GM21737 (cell line): ENCODE results near the gene CFAP58.

Experiments used
- ATAC-seq: cut with Tn5 transposase; IDR thresholded peaks from one replicate; pipeline ENCODE4 v1.9.1; 2021; ENCODE audit warnings: mild to moderate bottlenecking, moderate library complexity; ENCODE audit not compliant: unreplicated experiment

Gene CFAP58, protein sequence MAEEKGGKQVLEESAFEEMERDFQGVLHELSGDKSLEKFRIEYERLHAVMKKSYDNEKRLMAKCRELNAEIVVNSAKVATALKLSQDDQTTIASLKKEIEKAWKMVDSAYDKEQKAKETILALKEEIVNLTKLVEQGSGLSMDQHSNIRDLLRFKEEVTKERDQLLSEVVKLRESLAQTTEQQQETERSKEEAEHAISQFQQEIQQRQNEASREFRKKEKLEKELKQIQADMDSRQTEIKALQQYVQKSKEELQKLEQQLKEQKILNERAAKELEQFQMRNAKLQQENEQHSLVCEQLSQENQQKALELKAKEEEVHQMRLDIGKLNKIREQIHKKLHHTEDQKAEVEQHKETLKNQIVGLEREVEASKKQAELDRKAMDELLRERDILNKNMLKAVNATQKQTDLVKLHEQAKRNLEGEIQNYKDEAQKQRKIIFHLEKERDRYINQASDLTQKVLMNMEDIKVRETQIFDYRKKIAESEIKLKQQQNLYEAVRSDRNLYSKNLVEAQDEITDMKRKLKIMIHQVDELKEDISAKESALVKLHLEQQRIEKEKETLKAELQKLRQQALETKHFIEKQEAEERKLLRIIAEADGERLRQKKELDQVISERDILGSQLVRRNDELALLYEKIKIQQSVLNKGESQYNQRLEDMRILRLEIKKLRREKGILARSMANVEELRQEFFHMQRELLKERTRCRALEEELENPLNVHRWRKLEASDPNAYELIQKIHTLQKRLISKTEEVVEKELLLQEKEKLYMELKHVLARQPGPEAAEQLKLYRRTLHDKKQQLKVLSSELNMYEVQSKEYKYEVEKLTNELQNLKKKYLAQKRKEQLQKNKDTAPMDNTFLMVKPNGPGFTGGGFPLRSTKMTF

DNA sequence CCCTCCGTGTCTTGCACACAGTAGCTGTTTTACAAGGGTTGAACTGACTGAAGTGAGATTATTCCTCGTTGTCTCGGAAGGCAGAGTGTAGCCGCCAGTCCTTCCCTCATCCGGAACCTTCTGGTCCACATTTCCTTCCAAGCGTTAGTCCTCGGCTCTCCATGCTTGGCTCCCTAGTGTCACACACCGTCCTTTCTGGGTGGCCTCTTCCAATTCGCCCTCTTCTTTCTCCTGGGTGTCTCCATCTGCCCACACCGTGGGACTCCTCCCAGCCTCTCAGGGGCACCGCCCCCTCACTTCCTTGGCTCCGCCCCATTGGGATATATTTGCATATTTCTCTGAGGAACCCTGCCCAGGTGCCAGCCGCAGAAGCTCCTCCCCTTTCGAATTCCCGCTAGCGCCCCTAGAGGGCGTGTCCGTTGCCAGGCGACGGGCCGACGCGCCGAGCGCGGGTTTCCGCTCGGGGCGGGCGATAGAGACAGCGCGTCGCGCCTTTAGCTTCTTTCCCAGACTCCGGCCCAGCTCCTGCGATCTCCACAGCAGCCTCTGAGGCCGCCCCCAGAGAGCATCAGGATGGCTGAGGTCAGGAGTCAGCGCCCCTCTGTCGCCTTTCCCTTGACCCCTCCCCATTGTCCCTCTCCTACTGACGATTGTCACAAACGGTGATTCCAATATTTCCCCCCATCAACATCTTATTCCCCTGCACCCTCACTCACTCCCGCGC lies at the start of gene CFAP58:
Gene CFAP58, plus strand, starts transcription at position 509 of the 724 bp plus-strand sequence. Its CDS starts 65 bp downstream, at position 574.
- peak; percentile 56 for ATAC-seq

DNA sequence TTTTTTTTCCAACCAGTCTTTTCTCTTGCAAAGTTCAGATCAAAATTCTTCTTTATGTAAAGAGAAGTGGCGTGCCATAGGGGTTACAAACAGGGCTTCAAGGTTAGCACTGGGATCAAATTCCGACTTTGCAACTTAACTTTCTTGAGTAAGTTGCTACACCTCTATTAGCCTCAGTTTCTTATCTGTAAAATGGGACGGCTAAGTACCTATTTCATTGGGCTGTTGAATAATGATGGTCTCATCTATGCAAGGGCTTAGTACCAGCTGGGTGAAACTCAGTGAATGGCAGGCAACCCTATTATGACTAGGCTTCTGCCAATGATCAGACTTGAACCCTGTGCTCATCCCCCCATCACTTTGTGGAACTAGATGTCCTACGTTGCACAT lies 49.3 kb upstream of the CFAP58 start:
- ATAC-seq: no peak

DNA sequence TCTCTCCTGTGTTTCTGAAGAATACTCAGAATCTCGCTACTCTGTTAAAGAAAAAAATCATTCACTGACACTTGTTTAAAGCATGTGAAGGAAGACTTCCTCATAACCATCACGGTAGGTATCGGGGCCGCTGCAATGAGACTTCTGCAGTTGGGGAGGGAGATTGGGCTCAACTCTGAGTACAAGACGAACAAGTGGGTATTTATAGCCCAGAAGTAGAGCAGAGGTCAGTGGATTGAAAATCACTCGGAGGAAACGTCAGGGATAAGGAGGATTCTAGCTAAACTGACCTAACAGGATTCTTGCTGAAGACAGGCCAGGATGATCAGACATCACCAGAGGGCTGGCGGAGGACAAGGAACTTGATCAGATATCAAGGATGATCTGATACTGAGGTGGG lies 48.7 kb upstream of the CFAP58 start:
- no peak for ATAC-seq

DNA sequence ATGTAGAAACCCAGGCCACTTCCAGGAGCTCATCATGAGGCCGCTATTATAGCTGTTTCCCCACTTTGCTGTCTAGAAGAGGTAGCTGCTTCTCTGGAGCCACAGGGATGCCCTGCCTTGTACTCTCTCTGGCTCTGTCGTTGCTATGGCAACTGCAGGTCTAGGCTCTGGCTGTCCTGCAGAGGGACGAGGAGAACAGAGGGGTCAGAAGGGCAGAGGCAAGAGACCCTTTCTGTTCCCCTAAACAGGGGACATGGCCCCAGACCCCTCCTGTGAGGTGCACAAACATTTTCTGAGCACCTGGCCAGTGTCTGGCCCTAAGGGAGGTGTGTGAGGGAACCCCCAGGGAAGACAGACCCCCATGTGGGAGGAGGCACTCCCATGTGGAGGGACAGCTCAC lies 46.7 kb upstream of the CFAP58 start:
- no peak for ATAC-seq

DNA sequence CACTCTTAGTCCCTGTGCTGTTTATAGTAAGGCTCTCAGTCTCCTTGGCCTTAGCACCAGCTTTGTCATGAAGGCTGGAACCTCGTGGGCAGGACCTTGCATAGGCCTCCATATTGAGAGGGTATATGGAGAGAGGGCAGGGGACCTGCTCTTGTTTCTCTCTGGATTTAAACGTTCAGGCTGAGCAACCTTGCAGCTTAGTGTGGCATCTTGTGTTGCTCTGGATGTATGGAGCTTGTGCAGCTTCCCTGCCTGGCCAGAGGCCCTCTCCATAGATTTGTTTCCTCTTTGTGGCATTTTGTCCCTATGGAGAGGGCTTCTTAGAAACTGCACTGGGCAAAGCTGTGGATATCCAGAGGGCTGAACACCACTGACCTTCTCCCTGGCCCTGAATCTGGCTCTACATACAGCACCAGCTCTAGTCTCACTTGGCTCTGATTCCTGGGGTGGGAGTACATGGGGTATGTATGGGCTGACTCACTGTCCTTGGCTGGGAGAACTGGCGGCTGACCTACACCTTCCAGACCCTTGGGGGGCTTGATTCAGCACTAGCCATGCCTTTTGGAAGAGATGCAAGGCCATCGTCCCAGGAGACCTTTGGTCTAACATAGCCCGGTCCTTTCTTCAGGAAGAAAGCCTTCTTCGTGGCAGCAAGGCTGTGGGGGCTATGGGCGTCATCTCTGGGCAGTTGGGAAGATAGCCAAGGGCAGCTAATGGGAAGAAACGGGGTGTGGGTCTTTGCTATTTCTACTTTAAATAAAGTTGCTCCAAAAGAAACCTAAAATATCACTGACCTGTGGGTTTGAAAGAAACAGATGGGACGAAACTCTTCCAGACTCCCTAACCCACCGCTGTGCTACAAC lies 45.8 kb upstream of the CFAP58 start:
- ATAC-seq: no peak

DNA sequence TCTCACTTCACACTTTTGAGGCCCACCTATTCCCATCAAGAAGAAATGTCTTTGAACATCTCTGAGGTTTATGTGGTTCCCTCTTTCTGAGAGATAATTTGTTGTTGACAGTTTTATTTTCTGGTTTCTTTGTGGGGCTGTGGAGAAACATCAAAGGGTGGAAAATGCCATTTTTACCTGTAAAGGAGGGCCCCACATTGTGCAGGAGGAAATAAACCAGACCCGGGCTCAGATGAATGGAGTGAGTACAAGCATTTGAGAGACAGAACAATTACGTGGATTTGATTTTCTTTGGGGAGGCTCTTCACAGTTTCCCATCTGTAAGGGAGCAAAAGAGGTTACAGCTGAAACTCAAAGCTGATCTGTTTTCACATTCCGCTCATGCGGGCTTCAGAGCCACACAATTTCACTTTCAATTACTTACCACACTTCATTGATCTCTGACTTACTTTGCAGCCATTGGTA lies 45.2 kb upstream of the CFAP58 start:
- peak; percentile 66 for ATAC-seq

DNA sequence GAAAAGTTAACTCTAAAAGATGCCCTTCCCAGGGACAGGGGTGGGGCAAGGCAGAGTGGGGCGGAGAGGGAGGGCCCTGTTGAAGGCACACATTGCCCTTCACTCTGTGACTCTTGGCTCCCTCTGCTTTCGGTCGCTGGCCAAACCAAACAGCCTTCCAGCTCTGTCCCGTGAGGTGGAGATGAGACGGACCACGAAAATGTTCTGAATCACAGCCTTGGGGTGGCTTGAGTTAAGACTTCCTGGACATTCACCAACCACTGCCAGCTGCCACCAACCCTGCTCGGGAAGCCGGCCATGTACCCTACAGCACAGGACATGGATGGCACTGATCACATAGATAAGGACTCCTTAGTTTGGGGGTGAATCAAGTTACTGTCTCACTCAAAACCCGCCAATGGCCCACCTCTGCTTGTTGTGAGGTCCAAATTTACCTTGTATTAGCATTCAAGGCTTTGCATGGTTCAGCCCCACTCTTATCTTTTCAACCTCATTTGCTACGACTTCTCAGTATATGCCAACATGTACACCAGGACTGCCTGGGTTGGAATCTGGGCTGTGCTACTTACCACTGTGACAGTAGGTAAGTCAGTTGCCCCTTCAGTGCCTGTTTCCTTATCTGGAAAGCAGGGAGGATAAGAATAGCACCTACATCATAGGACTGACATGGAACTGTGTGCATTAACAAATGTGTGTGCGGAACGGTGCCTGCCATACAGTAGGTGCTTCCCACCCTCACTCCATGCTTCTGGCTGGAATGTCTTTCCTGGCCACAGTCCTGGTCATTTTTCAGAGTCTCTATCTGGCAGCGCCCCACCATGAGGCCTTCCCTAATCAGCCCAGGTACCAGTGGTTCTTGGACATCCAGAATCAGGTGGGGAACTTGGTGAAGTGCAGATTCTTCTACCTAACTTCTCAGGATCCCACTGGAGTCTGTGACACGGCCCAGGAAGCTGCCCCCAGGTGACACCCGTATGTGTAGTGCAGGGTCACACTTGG lies 43.4 kb upstream of the CFAP58 start:
- ATAC-seq: no peak

DNA sequence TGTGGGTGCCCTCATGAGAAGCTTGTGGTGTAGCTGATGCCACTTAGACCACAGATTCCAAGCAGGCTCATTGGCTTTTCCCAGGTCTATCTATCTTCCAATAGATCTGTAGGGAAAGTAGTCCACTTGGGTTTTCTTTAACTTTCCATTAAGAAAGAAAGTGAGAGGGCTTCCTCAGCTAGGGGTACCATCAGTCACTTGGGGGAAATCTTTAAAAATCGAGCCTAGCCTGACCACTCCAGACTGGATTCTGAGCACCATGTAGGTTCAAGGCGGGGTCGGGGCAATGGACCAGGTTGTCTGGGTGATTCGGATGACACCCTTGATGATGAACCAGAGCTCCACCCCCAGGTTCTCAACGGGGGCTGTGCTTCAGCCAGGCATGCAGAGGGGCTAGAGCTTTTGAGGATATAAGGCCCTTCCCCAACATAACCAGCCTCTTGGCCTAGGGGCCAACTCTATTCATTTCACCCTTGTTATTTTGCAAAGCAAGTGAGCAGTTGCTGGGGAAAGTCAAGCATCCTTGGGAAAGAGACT lies 42.4 kb upstream of the CFAP58 start:
- no peak for ATAC-seq

DNA sequence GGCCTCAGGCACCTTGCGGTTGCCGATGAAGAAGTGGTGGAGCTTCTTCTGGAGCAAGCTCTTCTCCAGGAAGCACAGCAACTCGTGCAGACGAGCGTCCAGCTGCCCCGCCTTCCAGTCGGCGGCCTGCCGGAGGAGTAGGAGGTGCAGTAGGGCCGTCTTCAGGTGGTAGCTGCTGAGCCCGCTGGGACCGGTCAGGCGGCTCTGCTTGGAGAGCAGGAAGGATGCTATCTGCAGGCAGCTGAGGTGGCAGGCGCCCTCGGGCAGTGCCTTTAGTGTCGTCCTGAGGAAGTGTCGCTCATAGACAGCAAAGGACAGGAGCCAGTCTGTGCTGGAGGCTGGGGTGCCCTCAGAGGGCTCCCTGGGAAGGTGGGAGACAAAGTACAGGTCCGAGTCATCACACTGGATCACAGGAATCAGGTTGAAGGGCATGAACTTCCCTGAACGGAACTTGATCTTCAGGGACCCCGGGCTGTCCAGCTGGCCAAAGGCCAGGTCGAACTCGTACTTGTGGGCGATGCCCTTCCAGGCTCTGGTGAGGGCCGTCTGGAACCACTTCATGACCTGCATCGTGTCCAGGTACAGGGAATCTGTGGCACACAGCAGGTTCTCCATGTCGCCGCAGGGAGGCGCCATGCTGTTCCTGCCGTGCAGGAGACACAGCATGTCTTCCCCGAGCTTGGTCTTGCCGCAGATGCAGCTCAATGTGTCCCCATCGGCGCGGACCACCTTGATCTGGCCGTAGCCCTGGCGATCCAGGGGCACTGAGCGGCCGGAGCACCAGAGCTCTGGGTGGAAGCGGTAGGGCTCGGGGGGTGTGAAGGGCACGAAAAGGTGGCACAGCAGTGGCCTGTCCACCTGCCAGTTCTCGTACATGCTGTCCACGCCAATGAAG lies 38.8 kb upstream of the CFAP58 start:
- no peak for ATAC-seq

DNA sequence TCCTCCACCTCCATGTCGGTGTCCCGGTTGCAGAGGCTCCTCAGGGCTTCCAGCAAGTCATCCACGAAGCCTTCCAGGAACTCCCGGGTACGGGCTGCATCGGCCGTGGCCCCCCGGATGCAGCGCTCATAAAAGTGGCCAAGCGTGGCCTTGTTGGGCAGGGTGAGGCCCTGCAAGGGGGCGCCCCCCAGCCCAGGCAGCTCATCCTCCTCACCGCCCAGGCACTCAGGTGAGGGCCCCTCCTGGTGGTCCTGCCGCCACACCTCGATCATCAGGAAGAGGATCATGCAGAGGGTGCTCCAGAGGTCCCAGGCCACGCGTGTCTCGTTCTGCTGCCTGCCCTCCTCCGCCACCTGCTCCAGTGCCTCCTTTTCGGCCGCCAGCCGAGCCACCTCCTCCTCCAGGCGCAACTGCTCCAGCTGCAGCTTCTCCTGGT lies 38.1 kb upstream of the CFAP58 start:
- ATAC-seq: no peak

DNA sequence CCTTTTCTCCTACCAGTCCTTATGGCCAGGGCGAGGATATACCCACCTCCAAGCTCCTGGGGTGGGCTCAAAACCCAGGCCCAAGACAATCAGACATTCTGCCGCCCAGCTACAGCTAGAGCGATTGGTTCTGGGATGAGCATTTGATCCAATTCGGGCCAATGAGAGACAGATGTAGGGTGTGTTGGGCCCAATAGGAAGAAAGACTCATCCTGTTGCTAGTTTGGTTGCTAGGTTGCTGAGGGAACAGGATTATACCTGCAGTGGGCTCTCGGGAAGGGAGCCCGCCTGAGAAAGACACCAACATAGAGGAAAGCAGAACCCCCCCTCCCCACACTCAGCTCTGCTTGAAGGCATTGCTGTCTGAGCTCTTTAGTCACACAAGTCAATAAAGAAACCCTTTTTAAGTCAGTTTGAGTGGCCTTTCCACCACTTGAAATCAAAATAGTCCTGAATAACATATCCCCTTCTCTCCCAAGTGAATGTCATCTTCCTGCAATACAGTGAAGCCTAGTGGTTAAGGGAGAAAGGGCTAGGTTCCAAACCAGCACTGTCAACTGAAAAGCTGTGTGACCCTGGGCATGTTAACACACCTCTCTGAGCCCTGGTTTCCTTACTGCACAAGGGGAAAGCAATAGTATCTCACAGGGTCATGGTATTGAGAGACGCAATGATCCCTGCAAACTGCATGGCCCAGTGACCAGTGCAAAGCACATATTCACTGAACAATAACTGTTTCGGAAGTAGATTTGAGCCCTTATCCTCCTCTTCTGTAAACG lies 37.1 kb upstream of the CFAP58 start:
- no peak for ATAC-seq

DNA sequence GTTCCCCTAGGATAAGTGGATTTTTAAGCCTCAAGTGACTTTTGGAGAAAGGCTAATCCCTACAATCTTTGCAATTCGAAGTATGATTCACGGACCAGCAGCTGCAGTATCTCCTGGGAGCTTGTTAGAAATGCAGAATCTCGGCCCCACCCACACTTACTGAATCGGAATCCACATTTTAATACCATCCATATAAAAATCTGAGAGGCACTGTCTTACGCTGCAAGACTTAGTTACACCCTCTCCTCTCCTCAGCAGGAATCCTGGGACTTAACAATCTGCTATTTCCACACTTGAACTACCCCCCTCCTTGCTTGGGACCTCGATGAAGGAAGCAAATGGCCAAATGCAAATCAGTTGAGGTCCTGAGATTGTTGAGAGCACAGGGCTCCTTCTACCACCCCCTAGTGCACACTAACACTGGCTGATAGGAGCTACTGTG lies 36.3 kb upstream of the CFAP58 start:
- no peak for ATAC-seq

DNA sequence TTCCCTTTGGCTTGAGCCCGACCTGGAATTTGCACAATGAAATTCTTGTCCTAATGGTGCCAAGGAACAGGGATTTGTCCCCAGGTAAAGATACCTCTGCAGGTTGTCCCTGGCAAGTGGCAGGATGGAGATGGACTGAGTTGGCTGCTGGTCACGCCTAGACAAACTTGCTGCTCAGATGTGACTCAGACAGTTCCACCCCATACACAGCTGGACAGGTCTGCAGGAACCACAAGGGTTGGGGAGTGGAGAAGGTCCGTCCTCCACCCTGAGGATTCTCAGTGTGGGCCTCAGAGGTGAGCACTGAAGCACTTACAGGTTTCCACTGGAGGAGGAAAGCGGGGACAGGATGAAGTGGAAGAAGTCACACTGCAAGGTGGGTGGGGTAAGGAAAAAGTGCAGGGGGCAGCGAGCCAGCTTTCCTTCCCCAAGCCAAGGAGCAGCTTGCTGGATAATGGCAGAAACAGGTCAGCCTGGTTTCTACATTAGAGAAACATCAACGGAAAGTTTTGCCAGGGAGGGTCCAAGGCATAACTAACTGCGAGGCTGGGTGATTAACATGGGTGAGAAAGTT lies 35.8 kb upstream of the CFAP58 start:
- ATAC-seq: no peak

DNA sequence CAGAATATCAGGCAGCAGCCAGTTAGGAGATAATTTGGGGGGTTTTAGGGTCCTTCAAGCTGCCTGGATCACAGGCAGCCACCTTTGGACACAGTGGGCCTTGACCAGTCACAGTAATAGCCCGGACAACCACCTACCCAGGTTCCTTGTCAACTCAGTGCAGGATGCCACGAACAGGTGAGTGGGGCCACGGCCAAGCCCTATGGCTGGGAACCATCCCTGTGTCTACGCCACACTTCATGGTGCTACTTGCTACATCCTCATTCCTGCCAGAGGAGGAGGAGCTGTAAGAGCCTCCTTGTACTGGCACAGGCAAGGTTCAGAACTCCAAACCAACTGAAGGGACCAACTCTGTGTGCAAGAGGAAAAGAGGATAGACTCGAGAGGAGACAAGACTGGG lies 35.3 kb upstream of the CFAP58 start:
- ATAC-seq: no peak

DNA sequence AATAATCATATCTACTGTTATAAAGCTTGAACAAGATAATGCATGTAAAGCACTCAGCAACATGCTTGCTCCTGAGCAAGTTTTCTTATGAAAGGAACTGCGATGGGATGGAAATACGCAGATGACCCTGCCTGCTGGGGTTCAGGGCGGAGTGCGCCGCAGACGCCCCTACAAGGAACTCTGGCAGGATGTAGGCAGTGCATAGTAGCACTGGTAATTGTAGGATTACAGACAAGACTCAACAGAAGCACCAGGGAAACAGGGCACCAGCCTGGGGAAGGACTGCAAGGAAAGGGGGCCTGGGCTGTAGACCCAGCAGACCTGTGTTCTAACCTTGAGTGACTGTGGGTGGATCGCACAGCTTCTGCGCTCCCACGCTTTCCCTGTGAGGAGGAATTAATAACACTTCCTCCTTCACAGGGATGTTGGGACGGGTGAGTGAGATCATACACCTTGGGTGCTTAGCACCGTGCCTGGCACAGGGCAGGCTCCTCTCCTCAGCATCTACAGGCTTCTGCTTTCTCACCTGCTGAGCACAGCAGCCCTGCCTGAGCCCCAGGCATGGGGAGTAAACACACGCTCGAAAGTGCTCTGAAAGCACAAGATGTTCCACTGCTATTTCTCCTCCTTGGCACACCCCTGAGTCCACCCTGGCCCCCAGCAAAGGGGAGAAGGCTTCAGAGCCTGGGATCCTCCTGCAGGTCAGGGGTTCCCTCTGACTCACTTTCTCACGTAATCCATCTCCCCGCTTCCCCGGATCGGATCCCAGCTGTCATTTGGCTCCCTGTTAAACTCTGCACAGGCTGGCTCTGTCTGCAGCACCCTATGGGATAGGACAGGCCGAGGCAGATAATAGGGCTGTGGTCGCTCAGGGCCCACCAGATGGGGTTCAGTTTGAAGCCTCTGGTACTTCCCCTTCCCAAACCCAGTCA lies 34.6 kb upstream of the CFAP58 start:
- ATAC-seq: no peak

DNA sequence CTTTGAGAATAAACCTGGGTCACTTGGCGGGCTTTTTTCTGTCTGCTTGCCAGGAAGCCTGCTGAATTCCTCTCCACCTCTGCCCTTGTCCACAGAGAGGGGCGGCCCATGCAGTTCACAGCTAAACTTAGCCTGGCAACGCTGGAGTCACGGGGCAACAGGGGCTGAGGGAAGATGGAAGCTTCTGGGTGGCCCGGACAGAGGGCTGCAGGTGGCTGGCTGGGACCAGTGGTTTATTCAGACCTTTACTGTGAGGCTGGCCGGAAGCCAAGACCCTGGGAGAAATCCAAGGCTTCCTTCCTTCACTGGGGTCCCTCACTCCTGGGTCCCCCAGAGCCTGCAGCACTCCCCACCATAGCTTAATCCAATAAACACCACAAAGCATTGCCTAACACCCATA lies 32.4 kb upstream of the CFAP58 start:
- ATAC-seq: no peak
